Measurements from ENCODE around the gene ADK. TPM values are rescaled to one million over a fixed set of nuclear protein-coding genes. Genes with fewer than 3 reads are reported as not detected.

ADK gene
- total and polyA plus RNA-seq, 2 experiments from 2014 or later = 39.9 to 53.0 TPM

- no peaks in the 10 kb centered on the region for H3K9me2 ChIP-seq (ENCODE audit: insufficient read depth)
- no peaks in the 10 kb centered on the region for H3K36me3 ChIP-seq (ENCODE audit: insufficient read depth)
- H3K79me2 ChIP-seq (replicated peaks; ENCODE audit: insufficient read depth) = no peaks in the 10 kb centered on the region
- no peak overlapping the region for H3K27ac ChIP-seq (ENCODE audit: low read depth)
- H2AFZ ChIP-seq = no peak overlapping the region
- Mint-ChIP-seq H3K4me3 (no peak overlapping the region), H3K27ac (no peak overlapping the region), H3K36me3 (ENCODE audit: low read depth) (peaks cover 4% of the 10 kb centered on the region; the same call in 1 of the 3 replicates), H3K9me3 (no peaks in the 10 kb centered on the region), H3K27me3 (ENCODE audit: insufficient read depth, low read depth, poor library complexity) (peaks cover 4% of the 10 kb centered on the region), H3K4me1 (peaks cover 24% of the 10 kb centered on the region)
- H4K20me1 ChIP-seq (replicated peaks; ENCODE audit: insufficient read depth) = no peaks in the 10 kb centered on the region
- no peaks in the 10 kb centered on the region for H3K27me3 ChIP-seq (ENCODE audit: insufficient read depth)
- no peak overlapping the region for H3K4me2 ChIP-seq
- DNase-seq (ENCODE audit: low spot score) = no peak
- TF ChIP-seq JUNB (IDR thresholded peaks at IDR 0.05; ENCODE audit: unreplicated experiment) (no peak), STAT1 (IDR thresholded peaks at IDR 0.05; ENCODE audit: unreplicated experiment) (no peak), EZH2 (IDR thresholded peaks at IDR 0.05; ENCODE audit: low read depth, unreplicated experiment) (no peak), REST (IDR thresholded peaks at IDR 0.05; ENCODE audit: unreplicated experiment) (no peak), EZH2phosphoT487 (IDR thresholded peaks at IDR 0.05; ENCODE audit: unreplicated experiment) (no peak), ETS1 (IDR thresholded peaks at IDR 0.05) (no peak), CREB1 (CRISPR knock-in tag; IDR thresholded peaks at IDR 0.05; ENCODE audit: low read depth) (no peak), ZNF462 (CRISPR knock-in tag; IDR thresholded peaks at IDR 0.05) (no peak), ZNF331 (CRISPR knock-in tag; IDR thresholded peaks at IDR 0.05; ENCODE audit: low read depth) (no peak), POLR2AphosphoS5 (IDR thresholded peaks at IDR 0.05; ENCODE audit: low read depth) (no peak), CTCF (conservative IDR thresholded peaks at IDR 0.05; ENCODE audit: low read depth in 2 of 2) (no peak), NANOG (IDR thresholded peaks at IDR 0.05; ENCODE audit: borderline replicate concordance) (no peak), ZNF114 (CRISPR knock-in tag; IDR thresholded peaks at IDR 0.05) (no peak)
- no peak overlapping the region for H3K4me3 ChIP-seq
- no peak for ATAC-seq
- H3K4me1 ChIP-seq (ENCODE audit: insufficient read depth) = peaks cover 17% of the 10 kb centered on the region
- no peaks in the 10 kb centered on the region for H3F3A ChIP-seq (replicated peaks; ENCODE audit: low read depth)
Measured at GRCh38 chr10:74433595-74433956, 282.6 kb downstream of the ADK start.
